Adrenal gland (tissue), 12 donors: Measurements from ENCODE around the gene TNFSF11. TPM values are rescaled to one million over a fixed set of nuclear protein-coding genes. Genes with fewer than 3 reads are reported as not detected.
A peak's percentile ranks its signal among the peaks of the same experiment; 100 is the strongest.

Experiments used
- DNase-seq, 7 donors: peaks; one replicate each; pipeline ENCODE4 v3.0.0-alpha.2; 2019 to 2020
- H3K27ac ChIP-seq, 5 donors: fragments of 200-600 bp; sonication (generic) in 4 of 5; 1 replicate in 3 of 5; 2 replicates in 2 of 5; pipeline versions ENCODE4 v1.5.1 to v1.8.0; 2016 to 2020; ENCODE audit warnings: mild to moderate bottlenecking in 1 of 5
- H3K27me3 ChIP-seq: fragments of 200-600 bp; 2 replicates; pipeline ENCODE4 v1.8.0; 2021
- H3K36me3 ChIP-seq, 2 donors: fragments of 200-600 bp; replicated peaks in 1 of 2; 1 replicate in 1 of 2; 2 replicates in 1 of 2; pipeline versions ENCODE4 v1.5.1 to v1.8.0; 2018 to 2022
- H3K4me1 ChIP-seq, 2 donors: fragments of 200-600 bp; replicated peaks in 1 of 2; 1 replicate in 1 of 2; 2 replicates in 1 of 2; pipeline versions ENCODE4 v1.5.1 to v1.8.0; 2018 to 2021
- H3K4me3 ChIP-seq, 4 donors: fragments of 200-600 bp; sonication (generic) in 3 of 4; one replicate each; pipeline ENCODE4 v1.5.1; 2016 to 2018
- H3K9me3 ChIP-seq, 3 donors: fragments of 200-600 bp; sonication (generic) in 1 of 3; replicated peaks in 1 of 3; 1 replicate in 2 of 3; 2 replicates in 1 of 3; pipeline versions ENCODE4 v1.5.1 to v1.8.0; 2016 to 2021
- POLR2A ChIP-seq, 2 donors: fragments of 450-650 bp; IDR thresholded peaks; one replicate each; pipeline ENCODE4 v1.6.1; 2017; ENCODE audit warnings: antibody characterized with exemption in 2 of 2, mild to moderate bottlenecking in 2 of 2, moderate library complexity in 1 of 2
- WGBS, 4 donors: extraction: QIAGEN DNeasy Blood & Tissue Kit in 2 of 4; methylation state at CpG; one replicate each; pipeline versions ENCODE4 v1.1.5 to v1.1.7; 2013 to 2017; 5-methylcytosine and 5-hydroxymethylcytosine counted together
- intact Hi-C, 2 donors: fragments of 100-400 bp; cut with DNase I; formaldehyde crosslinking; loops; one replicate each; pipeline versions ENCODE4 v1.14.1 to v1.15.0; 2022 to 2023
- polyA plus RNA-seq, 3 donors: library from polyadenylated mRNA; stranded (reverse); fragments of 200-250 nt in 2 of 3; fragments of 350-450 nt in 1 of 3; fragmentation: Illumina TruSeq in 1 of 3; extraction: RNeasy Lipid Tissue Mini Kit (QIAGEN cat#74804) in 1 of 3; gene quantifications; one replicate each; pipeline ENCODE4 v1.2.3, GENCODE V29; 2013 to 2014
- total RNA-seq, 9 donors: library from RNA; depleted of rRNA in 4 of 9; stranded (reverse); fragments of >200 nt in 4 of 9; fragments of 120-200 nt in 1 of 9; fragmentation: NEBNext Ultra II Directional in 1 of 9; extraction: Animal tissue kit (Norgen Biotek cat#: 25700) in 1 of 9; gene quantifications; one replicate each; pipeline versions ENCODE4 v1.1.0 to v1.2.4, GENCODE V29; 2013 to 2023
- TF ChIP-seq, protein P1 (sequence below), 6 experiments: fragments of 450-650 bp in 4 of 6; fragments of 200-600 bp in 2 of 6; sonication (generic) in 1 of 6; IDR thresholded peaks; 1 replicate in 5 of 6; 2 replicates in 1 of 6; pipeline versions ENCODE4 v1.5.1 to v1.8.0; 2016 to 2021; ENCODE audit warnings: antibody characterized with exemption in 6 of 6, mild to moderate bottlenecking in 2 of 6, moderate library complexity in 1 of 6
- donor health status: healthy with polysubstance abuse.
- donor health status: Bipolar disorder and iron deficiency.
- donor health status: DM: yes; HTN: yes; CAD: no.
- donor health status: DM: no; HTN: no; CAD: no.
- donor health status: DM: no; HTN: no; CAD: no.
- donor health status: DM: yes; HTN: yes; CAD: no.

Gene TNFSF11
- total and polyA plus RNA-seq, 12 donors: 0.55 TPM; not detected in 11

DNA sequence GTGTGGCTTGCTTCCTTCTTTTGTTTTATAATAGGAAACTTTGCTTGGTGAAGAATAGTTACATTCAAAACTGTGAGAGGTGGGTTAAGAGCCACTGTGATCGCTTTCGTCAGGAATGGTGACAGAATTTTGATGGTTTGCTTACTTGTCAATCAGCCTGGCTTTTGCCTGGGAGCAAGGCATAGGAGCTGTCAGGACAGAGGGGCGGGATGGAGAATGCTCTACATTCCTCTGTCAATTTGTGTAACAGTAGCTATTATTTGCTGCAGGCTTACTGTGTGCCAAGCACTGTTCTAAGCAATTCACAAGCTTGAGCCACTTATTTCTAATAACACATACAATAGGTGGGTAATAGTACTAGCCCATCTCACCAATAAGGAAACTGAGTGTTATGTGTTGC is 28.1 kb upstream of the TNFSF11 start:
- WGBS, 4 donors: 71 to 93% (median 87%) methylated on average over 3 of the region's 3 CpGs
- H3K27ac ChIP-seq: no peak overlapping the region
- H3K9me3 ChIP-seq: no peaks in the 10 kb centered on the region
- no peak for DNase-seq
- H3K27me3 ChIP-seq: no peaks in the 10 kb centered on the region
- no peaks in the 10 kb centered on the region for H3K4me1 ChIP-seq
- H3K36me3 ChIP-seq: no peaks in the 10 kb centered on the region
- H3K4me3 ChIP-seq: no peak overlapping the region
- TF ChIP-seq, protein P1, sequence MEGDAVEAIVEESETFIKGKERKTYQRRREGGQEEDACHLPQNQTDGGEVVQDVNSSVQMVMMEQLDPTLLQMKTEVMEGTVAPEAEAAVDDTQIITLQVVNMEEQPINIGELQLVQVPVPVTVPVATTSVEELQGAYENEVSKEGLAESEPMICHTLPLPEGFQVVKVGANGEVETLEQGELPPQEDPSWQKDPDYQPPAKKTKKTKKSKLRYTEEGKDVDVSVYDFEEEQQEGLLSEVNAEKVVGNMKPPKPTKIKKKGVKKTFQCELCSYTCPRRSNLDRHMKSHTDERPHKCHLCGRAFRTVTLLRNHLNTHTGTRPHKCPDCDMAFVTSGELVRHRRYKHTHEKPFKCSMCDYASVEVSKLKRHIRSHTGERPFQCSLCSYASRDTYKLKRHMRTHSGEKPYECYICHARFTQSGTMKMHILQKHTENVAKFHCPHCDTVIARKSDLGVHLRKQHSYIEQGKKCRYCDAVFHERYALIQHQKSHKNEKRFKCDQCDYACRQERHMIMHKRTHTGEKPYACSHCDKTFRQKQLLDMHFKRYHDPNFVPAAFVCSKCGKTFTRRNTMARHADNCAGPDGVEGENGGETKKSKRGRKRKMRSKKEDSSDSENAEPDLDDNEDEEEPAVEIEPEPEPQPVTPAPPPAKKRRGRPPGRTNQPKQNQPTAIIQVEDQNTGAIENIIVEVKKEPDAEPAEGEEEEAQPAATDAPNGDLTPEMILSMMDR (IDR thresholded peaks at IDR 0.05): no peak
- no peak for TF ChIP-seq POLR2A (IDR thresholded peaks at IDR 0.05)
- intact Hi-C loops: no loop called here

DNA sequence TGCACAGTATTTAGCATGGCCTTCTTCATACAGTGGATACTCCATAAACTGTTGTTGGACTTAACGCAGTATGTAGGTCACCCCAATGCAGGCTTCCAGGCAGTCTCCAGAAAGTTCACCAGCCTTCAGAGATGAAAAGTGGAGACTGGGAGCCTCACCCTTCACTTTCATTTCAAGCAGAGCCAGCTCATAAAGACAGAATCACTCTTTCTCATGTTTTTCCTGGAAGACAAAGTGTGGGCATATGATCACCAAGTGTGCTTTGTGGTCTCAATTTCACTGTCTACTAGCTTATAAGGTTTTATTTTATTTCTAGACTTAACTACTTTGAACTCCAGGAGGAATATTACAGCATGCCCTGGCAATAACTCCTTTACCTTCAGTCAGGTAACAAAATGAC is 26.3 kb upstream of the TNFSF11 start:
- H3K9me3 ChIP-seq: no peaks in the 10 kb centered on the region
- no peaks in the 10 kb centered on the region for H3K27me3 ChIP-seq
- intact Hi-C loops: no loop called here
- no peaks in the 10 kb centered on the region for H3K4me1 ChIP-seq
- H3K4me3 ChIP-seq: no peak overlapping the region
- TF ChIP-seq, protein P1 (IDR thresholded peaks at IDR 0.05): no peak
- TF ChIP-seq POLR2A (IDR thresholded peaks at IDR 0.05): no peak
- DNase-seq: no peak
- 91 to 93% (median 91%) methylated on average over 1 of the region's 1 CpG for WGBS, 4 donors
- H3K36me3 ChIP-seq: no peaks in the 10 kb centered on the region
- no peak overlapping the region for H3K27ac ChIP-seq

- TF ChIP-seq, protein P1 (IDR thresholded peaks at IDR 0.05): no peak
- TF ChIP-seq POLR2A (IDR thresholded peaks at IDR 0.05): no peak
- no peaks in the 10 kb centered on the region for H3K9me3 ChIP-seq
- no peak overlapping the region for H3K27ac ChIP-seq
- H3K36me3 ChIP-seq: no peaks in the 10 kb centered on the region
- WGBS, 4 donors: 60 to 68% (median 62%) methylated on average over 10 of the region's 10 CpGs
- no peaks in the 10 kb centered on the region for H3K4me1 ChIP-seq
- H3K27me3 ChIP-seq: no peaks in the 10 kb centered on the region
- no peak overlapping the region for H3K4me3 ChIP-seq
- intact Hi-C loops: no loop called here
- peak in 3 of 7 donors; percentile 24 to 39 (median 36) for DNase-seq
These were observed 25.0 kb upstream of the TNFSF11 start for GRCh38 chr13:42548731-42549551.

DNA sequence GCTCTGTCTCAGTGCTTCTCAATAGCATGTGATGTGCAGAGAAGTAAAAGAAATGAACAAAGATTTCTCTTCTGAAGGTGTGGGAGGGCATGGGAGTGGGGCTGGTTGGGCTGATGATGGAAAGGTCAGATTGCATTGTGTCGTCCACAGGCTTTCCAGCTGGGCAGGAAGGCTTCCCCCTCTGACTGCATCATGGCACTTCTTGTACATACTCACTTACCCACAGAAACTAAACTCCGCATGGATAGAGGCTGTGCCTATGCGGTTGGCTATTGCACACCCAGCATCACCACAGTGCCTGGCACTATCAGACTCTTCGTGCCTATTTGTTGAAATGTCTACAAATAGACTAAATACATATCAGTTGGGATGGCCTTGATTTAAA is 24.4 kb upstream of the TNFSF11 start:
- no peaks in the 10 kb centered on the region for H3K27me3 ChIP-seq
- H3K9me3 ChIP-seq: no peaks in the 10 kb centered on the region
- no peak overlapping the region for H3K4me3 ChIP-seq
- H3K36me3 ChIP-seq: no peaks in the 10 kb centered on the region
- no peak for DNase-seq
- H3K27ac ChIP-seq: no peak overlapping the region
- intact Hi-C loops: no loop called here
- H3K4me1 ChIP-seq: no peaks in the 10 kb centered on the region
- TF ChIP-seq, protein P1 (IDR thresholded peaks at IDR 0.05): no peak
- no peak for TF ChIP-seq POLR2A (IDR thresholded peaks at IDR 0.05)
- 60 to 77% (median 67%) methylated on average over 4 of the region's 4 CpGs for WGBS, 4 donors
